Measurements from ENCODE around the gene UHRF2.

UHRF2 gene

DNA sequence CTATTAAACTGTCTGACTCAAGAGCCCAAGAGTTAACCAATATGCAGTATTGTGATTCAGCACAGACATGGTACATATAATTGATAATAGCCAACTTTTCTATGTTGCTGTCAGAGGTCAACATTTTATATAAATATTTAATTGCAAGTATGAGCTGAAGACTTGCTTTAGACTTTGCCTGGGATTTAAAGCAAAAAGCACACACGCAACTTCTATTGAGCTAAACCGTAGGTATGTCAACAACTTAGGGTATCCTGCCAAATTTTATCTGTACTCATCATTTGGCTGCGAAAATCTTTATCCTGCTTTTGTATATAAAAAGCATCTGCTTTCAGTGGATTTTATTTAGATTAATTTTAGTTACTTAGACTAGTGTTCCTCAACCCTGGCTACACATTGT lies 27.4 kb downstream of the UHRF2 start:
- no peak for DNase-seq (ENCODE audit: extremely low spot score)
- POLR2A ChIA-PET = no interaction called here
- CTCF ChIA-PET = no interaction called here
- no peak for TF ChIP-seq ARNT (IDR thresholded peaks at IDR 0.05)
- TF ChIP-seq, protein P1, sequence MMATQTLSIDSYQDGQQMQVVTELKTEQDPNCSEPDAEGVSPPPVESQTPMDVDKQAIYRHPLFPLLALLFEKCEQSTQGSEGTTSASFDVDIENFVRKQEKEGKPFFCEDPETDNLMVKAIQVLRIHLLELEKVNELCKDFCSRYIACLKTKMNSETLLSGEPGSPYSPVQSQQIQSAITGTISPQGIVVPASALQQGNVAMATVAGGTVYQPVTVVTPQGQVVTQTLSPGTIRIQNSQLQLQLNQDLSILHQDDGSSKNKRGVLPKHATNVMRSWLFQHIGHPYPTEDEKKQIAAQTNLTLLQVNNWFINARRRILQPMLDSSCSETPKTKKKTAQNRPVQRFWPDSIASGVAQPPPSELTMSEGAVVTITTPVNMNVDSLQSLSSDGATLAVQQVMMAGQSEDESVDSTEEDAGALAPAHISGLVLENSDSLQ (IDR thresholded peaks at IDR 0.05) = no peak
- no peak for TF ChIP-seq TARDBP (IDR thresholded peaks at IDR 0.05)
- TF ChIP-seq LEF1 (IDR thresholded peaks at IDR 0.05; ENCODE audit: borderline replicate concordance) = no peak
- TF ChIP-seq HDGF (IDR thresholded peaks at IDR 0.05; ENCODE audit: borderline replicate concordance) = no peak
- TF ChIP-seq BHLHE40 (IDR thresholded peaks at IDR 0.05; ENCODE audit: borderline replicate concordance) = no peak
- no peak for TF ChIP-seq L3MBTL2 (conservative IDR thresholded peaks at IDR 0.05)
- TF ChIP-seq SP1 (IDR thresholded peaks at IDR 0.05) = no peak
- no peak for TF ChIP-seq SUZ12 (IDR thresholded peaks at IDR 0.05)
- TF ChIP-seq FOXA1 (IDR thresholded peaks at IDR 0.05) = no peak
- TF ChIP-seq FOXM1 (IDR thresholded peaks at IDR 0.05; ENCODE audit: borderline replicate concordance) = no peak
- TF ChIP-seq ZNF384 (IDR thresholded peaks at IDR 0.05) = no peak
- TF ChIP-seq ELF4 (IDR thresholded peaks at IDR 0.05) = no peak
- no peak for TF ChIP-seq CTBP1 (IDR thresholded peaks at IDR 0.05; ENCODE audit: borderline replicate concordance)
- no peak for TF ChIP-seq NFRKB (IDR thresholded peaks at IDR 0.05)

DNA sequence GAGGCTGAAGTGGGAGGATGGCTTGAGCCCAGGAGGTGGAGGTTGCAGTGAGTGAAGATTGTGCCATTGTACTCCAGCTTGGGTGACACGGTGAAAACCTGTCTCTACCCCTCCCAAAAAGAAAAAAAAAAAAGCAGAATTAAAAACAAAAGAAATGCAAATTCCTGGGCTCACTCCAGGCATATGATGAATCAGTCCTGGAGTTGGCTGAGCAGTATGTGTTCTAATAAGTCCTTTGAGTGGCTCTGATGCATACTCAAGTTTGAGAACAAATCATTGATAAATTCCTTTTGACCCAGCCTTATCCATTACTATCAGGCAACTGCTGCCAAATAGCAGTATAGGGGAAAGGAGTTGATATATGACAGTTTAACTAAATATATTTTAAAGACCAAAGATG lies 28.3 kb downstream of the UHRF2 start:
- TF ChIP-seq, protein P1 (IDR thresholded peaks at IDR 0.05) = no peak
- TF ChIP-seq FOXA1 (IDR thresholded peaks at IDR 0.05) = no peak
- TF ChIP-seq LEF1 (IDR thresholded peaks at IDR 0.05; ENCODE audit: borderline replicate concordance) = no peak
- no peak for TF ChIP-seq FOXM1 (IDR thresholded peaks at IDR 0.05; ENCODE audit: borderline replicate concordance)
- no peak for TF ChIP-seq FOXK2 (IDR thresholded peaks at IDR 0.05)
- TF ChIP-seq ARNT (IDR thresholded peaks at IDR 0.05) = no peak
- no peak for TF ChIP-seq SP1 (IDR thresholded peaks at IDR 0.05)
- no peak for TF ChIP-seq BHLHE40 (IDR thresholded peaks at IDR 0.05; ENCODE audit: borderline replicate concordance)
- TF ChIP-seq TARDBP (IDR thresholded peaks at IDR 0.05) = no peak
- TF ChIP-seq HDGF (IDR thresholded peaks at IDR 0.05; ENCODE audit: borderline replicate concordance) = no peak
- TF ChIP-seq CTBP1 (IDR thresholded peaks at IDR 0.05; ENCODE audit: borderline replicate concordance) = no peak
- no peak for TF ChIP-seq L3MBTL2 (conservative IDR thresholded peaks at IDR 0.05)
- TF ChIP-seq NFRKB (IDR thresholded peaks at IDR 0.05) = no peak
- no peak for TF ChIP-seq SUZ12 (IDR thresholded peaks at IDR 0.05)
- ChIA-PET POLR2A (no interaction called here), CTCF (no interaction called here)
- no peak for DNase-seq (ENCODE audit: extremely low spot score)

DNA sequence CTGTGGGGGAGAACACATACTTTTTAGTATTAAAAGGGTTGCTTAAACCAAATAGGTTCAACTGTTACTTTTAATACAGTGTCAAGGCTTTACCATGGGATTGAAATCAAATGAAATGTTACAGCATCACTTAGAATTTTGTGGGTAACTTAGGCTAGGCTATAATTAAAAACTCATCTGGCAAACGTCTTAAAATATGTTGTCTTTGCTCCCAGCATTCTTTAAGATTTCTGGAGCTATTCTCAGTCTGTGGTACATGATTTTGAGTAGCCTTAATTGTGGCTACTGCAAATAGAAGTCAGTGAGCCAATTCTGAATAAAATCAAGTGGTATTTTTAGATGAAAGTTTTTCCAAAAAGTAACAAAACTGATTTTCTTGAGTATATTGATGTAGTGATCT lies 30.7 kb downstream of the UHRF2 start:
- ChIA-PET POLR2A (no interaction called here), CTCF (no interaction called here)
- DNase-seq (ENCODE audit: extremely low spot score) = no peak
- TF ChIP-seq SP1 (IDR thresholded peaks at IDR 0.05) = no peak
- TF ChIP-seq ZNF384 (IDR thresholded peaks at IDR 0.05) = no peak
- TF ChIP-seq TARDBP (IDR thresholded peaks at IDR 0.05) = no peak
- TF ChIP-seq HDGF (IDR thresholded peaks at IDR 0.05; ENCODE audit: borderline replicate concordance) = no peak
- no peak for TF ChIP-seq NFRKB (IDR thresholded peaks at IDR 0.05)
- TF ChIP-seq L3MBTL2 (conservative IDR thresholded peaks at IDR 0.05) = no peak
- TF ChIP-seq FOXK2 (IDR thresholded peaks at IDR 0.05) = no peak
- TF ChIP-seq ELF4 (IDR thresholded peaks at IDR 0.05) = no peak
- no peak for TF ChIP-seq FOXA1 (IDR thresholded peaks at IDR 0.05)
- TF ChIP-seq FOXM1 (IDR thresholded peaks at IDR 0.05; ENCODE audit: borderline replicate concordance) = no peak

DNA sequence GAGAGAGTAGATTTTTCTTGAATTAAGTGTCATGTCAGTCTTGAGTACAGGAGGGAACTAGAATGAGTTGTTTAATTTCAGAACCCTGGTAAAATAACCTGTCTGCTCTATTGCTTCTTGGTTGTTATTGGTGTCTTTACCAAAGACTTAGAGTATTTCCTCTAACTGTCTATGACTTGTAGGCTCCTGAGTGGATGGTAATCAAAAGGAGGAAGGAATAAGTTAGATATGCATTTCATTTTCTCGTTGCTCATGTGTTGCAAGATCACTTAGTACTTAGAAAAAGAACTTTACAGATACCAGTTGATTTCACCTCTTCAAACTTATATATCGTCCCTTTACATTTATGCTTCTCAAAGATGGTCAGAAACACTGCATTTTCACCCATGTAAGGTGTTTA lies 31.1 kb downstream of the UHRF2 start:
- no peak for DNase-seq (ENCODE audit: extremely low spot score)
- POLR2A ChIA-PET = no interaction called here
- CTCF ChIA-PET = no interaction called here
- TF ChIP-seq FOXM1 (IDR thresholded peaks at IDR 0.05; ENCODE audit: borderline replicate concordance) (no peak), SUZ12 (IDR thresholded peaks at IDR 0.05) (no peak), ELF4 (IDR thresholded peaks at IDR 0.05) (no peak), NFRKB (IDR thresholded peaks at IDR 0.05) (no peak), BHLHE40 (IDR thresholded peaks at IDR 0.05; ENCODE audit: borderline replicate concordance) (no peak), ARNT (IDR thresholded peaks at IDR 0.05) (no peak), L3MBTL2 (conservative IDR thresholded peaks at IDR 0.05) (no peak), SP1 (IDR thresholded peaks at IDR 0.05) (no peak), ZNF384 (IDR thresholded peaks at IDR 0.05) (no peak), TARDBP (IDR thresholded peaks at IDR 0.05) (no peak), FOXK2 (IDR thresholded peaks at IDR 0.05) (no peak)
- TF ChIP-seq, protein P1 (IDR thresholded peaks at IDR 0.05) = no peak

DNA sequence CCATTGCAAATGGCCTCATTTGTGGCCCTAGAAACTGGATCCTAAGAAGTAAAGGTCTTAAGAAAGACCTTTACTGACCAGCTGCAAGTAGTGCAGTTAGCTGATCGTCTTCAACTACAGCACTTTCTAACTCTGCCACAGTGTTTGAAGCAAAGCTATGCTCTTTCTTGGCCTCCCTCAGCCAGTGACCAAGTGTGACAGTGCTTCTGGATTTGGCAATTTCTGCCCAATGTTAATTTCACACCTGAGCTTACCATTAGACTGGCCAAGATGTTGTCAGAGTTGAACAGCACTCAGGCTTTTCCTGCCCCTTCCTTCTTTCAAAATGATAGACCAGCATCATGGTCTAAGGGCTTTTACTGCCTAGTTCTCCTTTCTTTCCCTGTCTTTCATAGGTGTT lies 36.1 kb downstream of the UHRF2 start:
- DNase-seq (ENCODE audit: extremely low spot score) = no peak
- TF ChIP-seq ELF4 (IDR thresholded peaks at IDR 0.05) = no peak
- TF ChIP-seq SUZ12 (IDR thresholded peaks at IDR 0.05) = no peak
- TF ChIP-seq FOXM1 (IDR thresholded peaks at IDR 0.05; ENCODE audit: borderline replicate concordance) = no peak
- no peak for TF ChIP-seq FOXK2 (IDR thresholded peaks at IDR 0.05)
- TF ChIP-seq HDGF (IDR thresholded peaks at IDR 0.05; ENCODE audit: borderline replicate concordance) = no peak
- TF ChIP-seq, protein P1 (IDR thresholded peaks at IDR 0.05) = no peak
- TF ChIP-seq ZNF384 (IDR thresholded peaks at IDR 0.05) = no peak
- ChIA-PET POLR2A (no interaction called here), CTCF (no interaction called here)

DNA sequence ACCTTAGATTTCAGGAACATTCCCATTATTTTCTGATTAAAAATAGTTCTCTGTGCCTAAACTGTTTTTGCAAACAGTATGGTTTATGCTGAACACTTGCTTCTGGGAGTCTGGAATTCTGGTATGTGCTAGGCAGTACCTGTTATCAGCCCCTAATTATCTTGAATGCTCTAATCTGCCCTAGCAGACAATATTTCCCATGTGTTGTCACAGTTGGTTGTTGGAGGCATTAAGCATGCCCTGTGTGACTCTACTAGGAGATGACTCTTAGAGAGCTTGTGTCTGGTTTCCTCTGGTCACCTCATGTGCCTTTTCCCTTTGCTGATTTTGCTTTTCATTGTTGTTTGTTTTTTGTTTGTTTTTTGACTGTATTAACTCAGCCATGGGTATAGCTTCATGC lies 36.6 kb downstream of the UHRF2 start:
- DNase-seq (ENCODE audit: extremely low spot score) = no peak
- TF ChIP-seq FOXA1 (IDR thresholded peaks at IDR 0.05) = no peak
- TF ChIP-seq, protein P1 (IDR thresholded peaks at IDR 0.05) = no peak
- TF ChIP-seq L3MBTL2 (conservative IDR thresholded peaks at IDR 0.05) = no peak
- TF ChIP-seq NFRKB (IDR thresholded peaks at IDR 0.05) = no peak
- TF ChIP-seq ARNT (IDR thresholded peaks at IDR 0.05) = no peak
- no peak for TF ChIP-seq TARDBP (IDR thresholded peaks at IDR 0.05)
- CTCF ChIA-PET = no interaction called here
- POLR2A ChIA-PET = no interaction called here
